PC-3 (cell line): ENCODE measurements around the gene DSCAM. TPM values are rescaled to one million over a fixed set of nuclear protein-coding genes. Genes with fewer than 3 reads are reported as not detected.

Experiments used
- ATAC-seq: fragments of 200-7000 bp; cut with Tn5 transposase; 2 replicates; pipeline ENCODE4 v1.9.1; 2020; ENCODE audit warnings: mild to moderate bottlenecking, moderate library complexity
- BruUV-seq: library from RNA; stranded (reverse); fragments of 400-500 nt; replicated peaks from 2 replicates; lab custom pipeline; 2021; lab: Mats Ljungman, UMichigan
- CTCF ChIA-PET: fragments of 300-600 bp; sonication (Branson Sonifier 250); formaldehyde crosslinking; loops from one replicate; lab custom pipeline; 2022; ENCODE audit warnings: antibody characterized with exemption; lab: Charles Lee
- POLR2A ChIA-PET: fragments of 300-600 bp; sonication (Branson Sonifier 250); formaldehyde crosslinking; loops from one replicate; lab custom pipeline; 2022; ENCODE audit warnings: antibody characterized with exemption; ENCODE audit not compliant: unreplicated experiment; lab: Charles Lee
- DNase-seq: peaks from one replicate; pipeline ENCODE4 v3.0.0-alpha.2; 2015
- H2AFZ ChIP-seq: fragments of 300-600 bp; sonication (generic); 2 replicates; pipeline ENCODE4 v1.6.0; 2016; ENCODE audit warnings: antibody characterized with exemption, low read length
- H3F3A ChIP-seq: fragments of 300-600 bp; sonication (generic); one replicate; pipeline ENCODE4 v1.6.0; 2017; ENCODE audit warnings: antibody characterized with exemption, low read length, control low read depth, mild to moderate bottlenecking; ENCODE audit not compliant: unreplicated experiment
- H3K27ac ChIP-seq: fragments of 300-600 bp; sonication (generic); 2 replicates; pipeline ENCODE4 v1.5.1; 2016; ENCODE audit warnings: mild to moderate bottlenecking, low read length
- H3K27me3 ChIP-seq: fragments of 300-600 bp; sonication (generic); 2 replicates; pipeline ENCODE4 v1.6.1; 2016; ENCODE audit warnings: low read length, mixed read lengths
- H3K36me3 ChIP-seq: fragments of 300-600 bp; sonication (generic); 2 replicates; pipeline ENCODE4 v1.6.1; 2016; ENCODE audit warnings: low read depth, mixed run types, low read length, mixed read lengths
- H3K4me1 ChIP-seq: fragments of 300-600 bp; sonication (generic); 2 replicates; pipeline ENCODE4 v1.5.1; 2016; ENCODE audit warnings: low read length; ENCODE audit not compliant: insufficient read depth
- H3K4me2 ChIP-seq: fragments of 300-600 bp; sonication (generic); 2 replicates; pipeline ENCODE4 v1.6.0; 2016; ENCODE audit warnings: low read length
- H3K4me3 ChIP-seq: fragments of 300-600 bp; sonication (generic); 2 replicates; pipeline ENCODE4 v1.5.1; 2016; ENCODE audit warnings: mild to moderate bottlenecking, low read length, mixed read lengths
- H3K79me2 ChIP-seq: fragments of 300-600 bp; sonication (generic); 2 replicates; pipeline ENCODE4 v1.6.1; 2017; ENCODE audit warnings: low read length, mixed read lengths
- H3K9ac ChIP-seq: fragments of 300-600 bp; sonication (generic); 2 replicates; pipeline ENCODE4 v1.6.0; 2016; ENCODE audit warnings: mild to moderate bottlenecking, low read length
- H3K9me2 ChIP-seq: fragments of 300-600 bp; sonication (generic); replicated peaks from 2 replicates; pipeline ENCODE4 v1.6.1; 2016; ENCODE audit warnings: mixed run types, low read length, mixed read lengths
- H3K9me3 ChIP-seq: fragments of 300-600 bp; sonication (generic); 2 replicates; pipeline ENCODE4 v1.6.1; 2016; ENCODE audit warnings: low read length, mixed read lengths
- H4K20me1 ChIP-seq: fragments of 300-600 bp; sonication (generic); 2 replicates; pipeline ENCODE4 v1.6.1; 2016; ENCODE audit warnings: low read length, mixed read lengths
- EZH2 ChIP-seq: fragments of 300-600 bp; sonication (generic); IDR thresholded peaks from one replicate; pipeline ENCODE4 v1.6.1; 2017; ENCODE audit warnings: antibody characterized with exemption, mild to moderate bottlenecking, low read length; ENCODE audit not compliant: unreplicated experiment
- EZH2phosphoT487 ChIP-seq: fragments of 300-600 bp; sonication (generic); IDR thresholded peaks from 2 replicates; pipeline ENCODE4 v1.6.1; 2018; ENCODE audit warnings: mild to moderate bottlenecking, antibody characterized with exemption, low read length, borderline replicate concordance
- intact Hi-C: fragments of 100-400 bp; cut with micrococcal nuclease; formaldehyde crosslinking; loops from 2 replicates; pipeline ENCODE4 v1.9.0; 2023
- total RNA-seq: library from RNA; depleted of rRNA; stranded (reverse); fragments of >200 nt; gene quantifications from 2 replicates; pipeline ENCODE4 v1.2.3, GENCODE V29; 2014
- TF ChIP-seq, protein P1 (sequence below): fragments of 300-600 bp; sonication (generic); conservative IDR thresholded peaks from 2 replicates; pipeline ENCODE4 v1.5.1; 2017; ENCODE audit warnings: antibody characterized with exemption, low read depth, mild to moderate bottlenecking, low read length

Gene DSCAM
- total RNA-seq, 1 experiment from 2014 or later = not detected

DNA sequence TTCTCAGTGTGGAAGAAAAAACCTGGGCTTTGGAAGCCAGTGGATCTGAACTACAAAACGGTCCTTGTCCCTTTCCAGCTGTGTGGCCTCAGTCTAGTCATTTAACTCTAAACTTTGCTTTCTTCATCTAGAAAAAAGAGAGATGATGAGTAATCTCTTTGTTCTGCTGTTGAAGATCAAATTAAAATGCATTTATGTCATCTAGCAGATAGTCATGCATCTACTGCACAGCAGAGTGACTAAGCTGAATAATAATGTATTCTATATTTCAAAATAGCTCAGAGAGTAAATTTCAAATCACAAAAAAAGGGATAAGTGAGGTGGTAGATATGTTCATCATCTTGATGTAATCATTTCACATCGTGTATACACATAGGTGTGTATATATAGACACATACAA lies 473.2 kb downstream of the DSCAM start:
- Histone ChIP-seq H4K20me1 (no peaks in the 10 kb centered on the region), H3K27me3 (no peaks in the 10 kb centered on the region), H3K36me3 (no peaks in the 10 kb centered on the region), H3K4me2 (no peak overlapping the region), H3F3A (no peaks in the 10 kb centered on the region), H3K9me2 (no peaks in the 10 kb centered on the region), H3K4me1 (no peaks in the 10 kb centered on the region), H3K27ac (no peak overlapping the region), H3K9me3 (0 out of 2 replicates have a peak, but pooled peaks cover 20% of the 10 kb centered on the region), H3K79me2 (no peaks in the 10 kb centered on the region), H3K4me3 (no peak overlapping the region), H2AFZ (no peak overlapping the region), H3K9ac (no peak overlapping the region)
- no peak for TF ChIP-seq EZH2phosphoT487
- TF ChIP-seq EZH2 = no peak
- TF ChIP-seq, protein P1, sequence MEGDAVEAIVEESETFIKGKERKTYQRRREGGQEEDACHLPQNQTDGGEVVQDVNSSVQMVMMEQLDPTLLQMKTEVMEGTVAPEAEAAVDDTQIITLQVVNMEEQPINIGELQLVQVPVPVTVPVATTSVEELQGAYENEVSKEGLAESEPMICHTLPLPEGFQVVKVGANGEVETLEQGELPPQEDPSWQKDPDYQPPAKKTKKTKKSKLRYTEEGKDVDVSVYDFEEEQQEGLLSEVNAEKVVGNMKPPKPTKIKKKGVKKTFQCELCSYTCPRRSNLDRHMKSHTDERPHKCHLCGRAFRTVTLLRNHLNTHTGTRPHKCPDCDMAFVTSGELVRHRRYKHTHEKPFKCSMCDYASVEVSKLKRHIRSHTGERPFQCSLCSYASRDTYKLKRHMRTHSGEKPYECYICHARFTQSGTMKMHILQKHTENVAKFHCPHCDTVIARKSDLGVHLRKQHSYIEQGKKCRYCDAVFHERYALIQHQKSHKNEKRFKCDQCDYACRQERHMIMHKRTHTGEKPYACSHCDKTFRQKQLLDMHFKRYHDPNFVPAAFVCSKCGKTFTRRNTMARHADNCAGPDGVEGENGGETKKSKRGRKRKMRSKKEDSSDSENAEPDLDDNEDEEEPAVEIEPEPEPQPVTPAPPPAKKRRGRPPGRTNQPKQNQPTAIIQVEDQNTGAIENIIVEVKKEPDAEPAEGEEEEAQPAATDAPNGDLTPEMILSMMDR = no peak
- no TSS peak for BruUV-seq
- ChIA-PET CTCF (no interaction called here), POLR2A (no interaction called here)
- ATAC-seq (no peak), DNase-seq (no peak)
- intact Hi-C loops = no loop called here

DNA sequence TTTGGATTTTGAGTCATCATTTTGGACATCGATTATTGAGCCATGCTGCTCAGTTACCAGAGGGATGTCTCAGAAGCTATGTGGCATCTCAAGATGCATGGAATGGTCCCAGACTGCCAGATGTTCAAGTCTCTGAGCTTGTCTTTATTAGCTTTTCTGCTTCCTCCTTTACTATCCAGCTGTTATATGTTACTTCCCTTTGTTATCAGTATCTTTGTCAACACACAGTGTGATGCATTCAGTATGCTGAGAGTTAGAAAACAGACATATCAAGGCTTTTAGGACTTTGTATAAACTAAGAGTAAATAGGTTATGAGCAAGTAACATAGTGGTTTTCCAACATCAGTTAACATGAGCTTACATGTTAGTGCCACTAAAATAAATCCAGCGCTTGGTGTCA lies 474.5 kb downstream of the DSCAM start:
- no peaks in the 10 kb centered on the region for H4K20me1 ChIP-seq
- POLR2A ChIA-PET = no interaction called here
- H3K9me3 ChIP-seq = peaks cover 27% of the 10 kb centered on the region; the same call in 1 of the 2 replicates
- no peaks in the 10 kb centered on the region for H3F3A ChIP-seq
- no TSS peak for BruUV-seq
- intact Hi-C loops = no loop called here
- no peaks in the 10 kb centered on the region for H3K4me1 ChIP-seq
- H3K27me3 ChIP-seq = no peaks in the 10 kb centered on the region
- DNase-seq = no peak
- CTCF ChIA-PET = no interaction called here
- no peak overlapping the region for H3K9ac ChIP-seq
- no peak overlapping the region for H3K4me3 ChIP-seq
- H3K9me2 ChIP-seq = no peaks in the 10 kb centered on the region
- no peak overlapping the region for H3K27ac ChIP-seq
- no peak for ATAC-seq
- H3K4me2 ChIP-seq = no peak overlapping the region
- H3K79me2 ChIP-seq = no peaks in the 10 kb centered on the region
- no peak overlapping the region for H2AFZ ChIP-seq
- no peak for TF ChIP-seq EZH2phosphoT487
- no peak for TF ChIP-seq EZH2
- TF ChIP-seq, protein P1 = no peak
- H3K36me3 ChIP-seq = no peaks in the 10 kb centered on the region

DNA sequence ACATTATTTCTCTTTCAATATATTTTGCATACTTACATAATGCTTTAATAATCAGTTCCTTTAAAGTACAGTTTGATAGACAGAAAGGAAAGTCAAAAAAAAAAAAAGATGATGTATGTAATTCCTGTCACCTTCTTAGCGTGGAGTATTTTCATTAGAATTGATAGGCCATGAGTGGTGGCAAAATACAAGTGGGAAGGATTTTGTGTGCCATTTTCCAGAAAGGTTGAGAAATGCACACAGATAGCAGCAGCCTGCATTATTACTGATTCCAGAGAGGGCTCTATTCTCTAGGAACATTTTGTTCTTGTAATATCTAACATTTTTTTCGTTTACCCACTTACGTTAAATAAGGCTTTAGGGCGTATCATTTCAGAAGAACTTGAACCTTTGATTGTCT lies 475.6 kb downstream of the DSCAM start:
- H3K79me2 ChIP-seq = no peaks in the 10 kb centered on the region
- TF ChIP-seq, protein P1 = no peak
- no peak for TF ChIP-seq EZH2phosphoT487
- TF ChIP-seq EZH2 = no peak
- H3K27ac ChIP-seq = no peak overlapping the region
- H2AFZ ChIP-seq = no peak overlapping the region
- ATAC-seq (no peak), DNase-seq (no peak)
- ChIA-PET CTCF (no interaction called here), POLR2A (no interaction called here)
- no peak overlapping the region for H3K4me3 ChIP-seq
- no peaks in the 10 kb centered on the region for H3F3A ChIP-seq
- intact Hi-C loops = no loop called here
- no peaks in the 10 kb centered on the region for H3K36me3 ChIP-seq
- BruUV-seq = no TSS peak
- H4K20me1 ChIP-seq = no peaks in the 10 kb centered on the region
- H3K4me1 ChIP-seq = no peaks in the 10 kb centered on the region
- H3K9me3 ChIP-seq = peaks cover 37% of the 10 kb centered on the region; the same call in 1 of the 2 replicates
- no peak overlapping the region for H3K4me2 ChIP-seq
- H3K9me2 ChIP-seq = no peaks in the 10 kb centered on the region
- no peak overlapping the region for H3K9ac ChIP-seq
- no peaks in the 10 kb centered on the region for H3K27me3 ChIP-seq
